Measurements from ENCODE around the gene MAP3K19. TPM values are rescaled to one million over a fixed set of nuclear protein-coding genes. Genes with fewer than 3 reads are reported as not detected.

MAP3K19 gene
- total RNA-seq, 1 experiment from 2014 or later: not detected

- Histone ChIP-seq H3K79me2 (ENCODE audit: insufficient read depth, low read length) (peaks cover 58% of the 10 kb centered on the region), H3K4me2 (ENCODE audit: low read length) (peak overlapping the region; percentile 88), H3K27me3 (ENCODE audit: insufficient read depth, low read length) (no peaks in the 10 kb centered on the region), H3K9me3 (ENCODE audit: control insufficient read depth in 1 of 2, insufficient read depth in 1 of 2, low read depth in 1 of 2, low read length in 2 of 2) (no peaks in the 10 kb centered on the region), H2AFZ (ENCODE audit: low read depth, low read length, poor library complexity, severe bottlenecking) (no peak overlapping the region), H3K4me3 (replicated peaks in 1 of 2; ENCODE audit: low read depth in 1 of 2, low read length in 2 of 2) (peak overlapping the region; percentile 93 to 94), H3K36me3 (ENCODE audit: control insufficient read depth in 1 of 2, insufficient read depth in 2 of 2, low read length in 2 of 2) (0 out of 4 replicates have a peak, but pooled peaks cover 0 to 4% of the 10 kb centered on the region in 2 experiments), H4K20me1 (ENCODE audit: insufficient read depth) (no peaks in the 10 kb centered on the region), H3K4me1 (ENCODE audit: control insufficient read depth in 1 of 2, insufficient read depth in 2 of 2, low read length in 2 of 2) (peaks cover 9 to 12% of the 10 kb centered on the region in 2 experiments; a peak in 2 of 4 replicates), H3K9ac (ENCODE audit: low read length) (peak overlapping the region; percentile 93), H3K27ac (ENCODE audit: low read depth, low read length) (no peak overlapping the region), H3K9me2 (ENCODE audit: insufficient read depth) (no peaks in the 10 kb centered on the region)
- BruUV-seq (replicated peaks): no TSS peak
- ChIA-PET RAD21 (ENCODE audit: low non-redundant PET in 1 of 2, low total read pairs in 2 of 2, uncharacterized antibody in 2 of 2, unreplicated experiment in 2 of 2) (no interaction called here), POLR2A (no interaction called here), CTCF (no interaction called here)
- intact Hi-C loops (cut with micrococcal nuclease): loop anchor here (5.0 kb wide), 1 partner anchor 479 kb away; the partner anchor contains the start of genes R3HDM1 and ZRANB3
- no peak for DNase-seq (ENCODE audit: low read depth, low spot score)
- peak; percentile 24 for ATAC-seq
- TF ChIP-seq, protein P1, sequence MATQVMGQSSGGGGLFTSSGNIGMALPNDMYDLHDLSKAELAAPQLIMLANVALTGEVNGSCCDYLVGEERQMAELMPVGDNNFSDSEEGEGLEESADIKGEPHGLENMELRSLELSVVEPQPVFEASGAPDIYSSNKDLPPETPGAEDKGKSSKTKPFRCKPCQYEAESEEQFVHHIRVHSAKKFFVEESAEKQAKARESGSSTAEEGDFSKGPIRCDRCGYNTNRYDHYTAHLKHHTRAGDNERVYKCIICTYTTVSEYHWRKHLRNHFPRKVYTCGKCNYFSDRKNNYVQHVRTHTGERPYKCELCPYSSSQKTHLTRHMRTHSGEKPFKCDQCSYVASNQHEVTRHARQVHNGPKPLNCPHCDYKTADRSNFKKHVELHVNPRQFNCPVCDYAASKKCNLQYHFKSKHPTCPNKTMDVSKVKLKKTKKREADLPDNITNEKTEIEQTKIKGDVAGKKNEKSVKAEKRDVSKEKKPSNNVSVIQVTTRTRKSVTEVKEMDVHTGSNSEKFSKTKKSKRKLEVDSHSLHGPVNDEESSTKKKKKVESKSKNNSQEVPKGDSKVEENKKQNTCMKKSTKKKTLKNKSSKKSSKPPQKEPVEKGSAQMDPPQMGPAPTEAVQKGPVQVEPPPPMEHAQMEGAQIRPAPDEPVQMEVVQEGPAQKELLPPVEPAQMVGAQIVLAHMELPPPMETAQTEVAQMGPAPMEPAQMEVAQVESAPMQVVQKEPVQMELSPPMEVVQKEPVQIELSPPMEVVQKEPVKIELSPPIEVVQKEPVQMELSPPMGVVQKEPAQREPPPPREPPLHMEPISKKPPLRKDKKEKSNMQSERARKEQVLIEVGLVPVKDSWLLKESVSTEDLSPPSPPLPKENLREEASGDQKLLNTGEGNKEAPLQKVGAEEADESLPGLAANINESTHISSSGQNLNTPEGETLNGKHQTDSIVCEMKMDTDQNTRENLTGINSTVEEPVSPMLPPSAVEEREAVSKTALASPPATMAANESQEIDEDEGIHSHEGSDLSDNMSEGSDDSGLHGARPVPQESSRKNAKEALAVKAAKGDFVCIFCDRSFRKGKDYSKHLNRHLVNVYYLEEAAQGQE (IDR thresholded peaks at IDR 0.05; ENCODE audit: low read depth): no peak
- TF ChIP-seq FOSL1 (IDR thresholded peaks at IDR 0.05; ENCODE audit: low read depth) (no peak), EGR1 (IDR thresholded peaks at IDR 0.05; ENCODE audit: low read depth) (no peak)
Observed at GRCh38 chr2:135052997-135053474, 5.8 kb upstream of the MAP3K19 start.

All from HCT116 (cell line).